ENCODE data around the gene DISP3. TPM values are rescaled to one million over a fixed set of nuclear protein-coding genes. Genes with fewer than 3 reads are reported as not detected.

Gene DISP3
- total and polyA plus RNA-seq, 9 of the 15 experiments (the other 6 are each of a cell fraction or from before 2014, with no cell fraction given), result 0.03 to 0.19 (median 0.15) TPM; not detected in 5

DNA sequence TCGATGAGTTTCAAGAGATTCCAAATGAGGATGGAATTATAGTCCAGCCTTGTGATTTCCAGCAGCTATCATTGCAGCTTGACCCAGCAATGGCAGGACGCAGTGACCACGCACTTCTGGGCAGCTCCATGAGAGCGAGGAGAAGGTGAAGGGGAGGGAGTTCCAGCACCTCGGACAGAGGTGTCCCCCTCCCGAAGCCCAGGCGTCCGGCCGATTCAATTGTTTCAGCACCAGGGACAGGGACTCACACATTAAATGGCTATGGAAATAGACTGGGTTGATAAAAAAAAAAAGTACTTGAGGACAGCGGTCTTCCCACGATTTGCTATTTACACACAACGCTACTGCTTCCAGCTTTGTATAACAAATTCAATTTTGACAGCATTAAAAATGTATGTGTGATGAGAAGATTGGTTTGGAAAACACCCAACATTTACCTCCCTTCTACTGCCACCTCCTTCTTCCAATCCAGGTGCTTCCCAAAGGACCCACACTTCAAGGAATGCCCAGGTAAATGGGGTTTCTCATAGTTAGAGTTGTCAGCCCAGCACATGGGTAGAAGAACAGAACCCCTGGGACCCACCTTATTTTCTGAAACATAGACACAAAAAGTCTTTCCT, 71.8 kb downstream of the DISP3 start (continued):
- TF ChIP-seq, protein P1, sequence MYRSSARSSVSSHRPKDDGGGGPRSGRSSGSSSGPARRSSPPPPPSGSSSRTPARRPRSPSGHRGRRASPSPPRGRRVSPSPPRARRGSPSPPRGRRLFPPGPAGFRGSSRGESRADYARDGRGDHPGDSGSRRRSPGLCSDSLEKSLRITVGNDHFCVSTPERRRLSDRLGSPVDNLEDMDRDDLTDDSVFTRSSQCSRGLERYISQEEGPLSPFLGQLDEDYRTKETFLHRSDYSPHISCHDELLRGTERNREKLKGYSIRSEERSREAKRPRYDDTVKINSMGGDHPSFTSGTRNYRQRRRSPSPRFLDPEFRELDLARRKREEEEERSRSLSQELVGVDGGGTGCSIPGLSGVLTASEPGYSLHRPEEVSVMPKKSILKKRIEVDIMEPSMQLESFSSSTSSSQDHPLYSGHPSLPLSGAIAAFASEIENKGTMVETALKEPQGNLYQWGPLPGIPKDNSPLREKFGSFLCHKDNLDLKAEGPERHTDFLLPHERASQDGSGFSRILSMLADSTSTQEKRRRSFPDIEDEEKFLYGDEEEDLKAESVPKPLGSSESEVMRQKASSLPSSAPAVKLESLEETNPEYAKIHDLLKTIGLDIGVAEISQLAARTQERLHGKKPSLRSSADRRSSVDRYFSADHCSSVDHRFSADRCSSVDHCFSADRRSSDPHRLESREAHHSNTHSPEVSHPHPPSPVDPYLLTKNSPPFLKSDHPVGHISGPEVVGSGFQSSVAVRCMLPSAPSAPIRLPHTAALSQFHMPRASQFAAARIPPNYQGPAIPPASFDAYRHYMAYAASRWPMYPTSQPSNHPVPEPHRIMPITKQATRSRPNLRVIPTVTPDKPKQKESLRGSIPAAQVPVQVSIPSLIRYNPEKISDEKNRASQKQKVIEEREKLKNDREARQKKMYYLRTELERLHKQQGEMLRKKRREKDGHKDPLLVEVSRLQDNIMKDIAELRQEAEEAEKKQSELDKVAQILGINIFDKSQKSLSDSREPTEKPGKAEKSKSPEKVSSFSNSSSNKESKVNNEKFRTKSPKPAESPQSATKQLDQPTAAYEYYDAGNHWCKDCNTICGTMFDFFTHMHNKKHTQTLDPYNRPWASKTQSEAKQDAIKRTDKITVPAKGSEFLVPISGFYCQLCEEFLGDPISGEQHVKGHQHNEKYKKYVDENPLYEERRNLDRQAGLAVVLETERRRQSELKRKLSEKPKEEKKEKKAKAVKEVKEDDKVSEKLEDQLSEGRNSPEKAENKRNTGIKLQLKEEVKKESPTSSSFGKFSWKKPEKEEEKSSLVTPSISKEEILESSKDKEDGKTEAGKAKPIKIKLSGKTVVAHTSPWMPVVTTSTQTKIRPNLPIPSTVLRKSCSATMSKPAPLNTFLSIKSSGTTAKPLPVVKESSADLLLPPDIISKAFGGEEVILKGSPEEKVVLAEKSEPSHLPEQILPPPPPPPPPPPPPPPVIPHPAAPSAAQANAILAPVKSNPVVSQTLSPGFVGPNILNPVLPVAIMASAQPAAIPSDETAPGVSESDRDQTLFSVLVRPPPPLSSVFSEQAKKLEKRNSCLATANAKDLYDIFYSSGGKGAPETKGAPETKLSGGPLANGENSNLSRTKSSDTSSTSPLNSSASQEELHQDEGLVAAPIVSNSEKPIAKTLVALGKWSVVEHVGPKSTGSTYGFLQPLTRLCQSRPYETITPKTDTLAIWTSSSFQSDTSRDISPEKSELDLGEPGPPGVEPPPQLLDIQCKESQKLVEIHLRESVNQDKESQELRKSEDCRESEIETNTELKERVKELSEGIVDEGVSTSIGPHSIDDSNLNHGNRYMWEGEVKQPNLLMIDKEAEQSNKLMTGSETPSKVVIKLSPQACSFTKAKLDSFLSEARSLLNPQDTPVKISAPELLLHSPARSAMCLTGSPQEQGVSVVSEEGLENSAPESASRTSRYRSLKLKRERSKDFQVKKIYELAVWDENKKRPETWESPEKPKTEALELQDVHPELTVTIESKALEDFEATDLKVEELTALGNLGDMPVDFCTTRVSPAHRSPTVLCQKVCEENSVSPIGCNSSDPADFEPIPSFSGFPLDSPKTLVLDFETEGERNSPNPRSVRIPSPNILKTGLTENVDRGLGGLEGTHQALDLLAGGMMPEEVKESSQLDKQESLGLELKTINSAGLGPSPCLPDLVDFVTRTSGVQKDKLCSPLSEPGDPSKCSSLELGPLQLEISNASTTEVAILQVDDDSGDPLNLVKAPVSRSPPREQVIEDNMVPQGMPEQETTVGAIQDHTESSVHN (IDR thresholded peaks at IDR 0.05; ENCODE audit: borderline replicate concordance in 1 of 2, low read depth in 1 of 2), result no peak
- TF ChIP-seq SIN3A (IDR thresholded peaks at IDR 0.05; ENCODE audit: borderline replicate concordance in 2 of 2, control insufficient read depth in 1 of 2, low read depth in 2 of 2, low read length in 2 of 2) (peak; percentile 99 to 100), TCF7 (IDR thresholded peaks at IDR 0.05; ENCODE audit: borderline replicate concordance) (no peak), FOXK1 (CRISPR knock-in tag; IDR thresholded peaks at IDR 0.05; ENCODE audit: borderline replicate concordance) (peak; percentile 99), MCM7 (IDR thresholded peaks at IDR 0.05) (no peak), YBX1 (IDR thresholded peaks at IDR 0.05) (no peak), ZSCAN29 (IDR thresholded peaks at IDR 0.05) (no peak), ZNF232 (CRISPR knock-in tag; IDR thresholded peaks at IDR 0.05) (peak; percentile 99), PTBP1 (IDR thresholded peaks at IDR 0.05; ENCODE audit: low read depth, low read length) (no peak), ATF1 (CRISPR knock-in tag; IDR thresholded peaks at IDR 0.05) (no peak), ATF1 (tag; IDR thresholded peaks at IDR 0.05) (no peak), HNRNPUL1 (IDR thresholded peaks at IDR 0.05; ENCODE audit: low read length) (no peak), CCAR2 (IDR thresholded peaks at IDR 0.05; ENCODE audit: low read depth, low read length) (no peak), SMARCA5 (IDR thresholded peaks at IDR 0.05) (no peak)
- TF ChIP-seq, protein P2, sequence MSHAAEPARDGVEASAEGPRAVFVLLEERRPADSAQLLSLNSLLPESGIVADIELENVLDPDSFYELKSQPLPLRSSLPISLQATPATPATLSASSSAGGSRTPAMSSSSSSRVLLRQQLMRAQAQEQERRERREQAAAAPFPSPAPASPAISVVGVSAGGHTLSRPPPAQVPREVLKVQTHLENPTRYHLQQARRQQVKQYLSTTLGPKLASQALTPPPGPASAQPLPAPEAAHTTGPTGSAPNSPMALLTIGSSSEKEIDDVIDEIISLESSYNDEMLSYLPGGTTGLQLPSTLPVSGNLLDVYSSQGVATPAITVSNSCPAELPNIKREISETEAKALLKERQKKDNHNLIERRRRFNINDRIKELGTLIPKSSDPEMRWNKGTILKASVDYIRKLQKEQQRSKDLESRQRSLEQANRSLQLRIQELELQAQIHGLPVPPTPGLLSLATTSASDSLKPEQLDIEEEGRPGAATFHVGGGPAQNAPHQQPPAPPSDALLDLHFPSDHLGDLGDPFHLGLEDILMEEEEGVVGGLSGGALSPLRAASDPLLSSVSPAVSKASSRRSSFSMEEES (CRISPR knock-in tag; IDR thresholded peaks at IDR 0.05), result no peak
- TF ChIP-seq, protein P3, sequence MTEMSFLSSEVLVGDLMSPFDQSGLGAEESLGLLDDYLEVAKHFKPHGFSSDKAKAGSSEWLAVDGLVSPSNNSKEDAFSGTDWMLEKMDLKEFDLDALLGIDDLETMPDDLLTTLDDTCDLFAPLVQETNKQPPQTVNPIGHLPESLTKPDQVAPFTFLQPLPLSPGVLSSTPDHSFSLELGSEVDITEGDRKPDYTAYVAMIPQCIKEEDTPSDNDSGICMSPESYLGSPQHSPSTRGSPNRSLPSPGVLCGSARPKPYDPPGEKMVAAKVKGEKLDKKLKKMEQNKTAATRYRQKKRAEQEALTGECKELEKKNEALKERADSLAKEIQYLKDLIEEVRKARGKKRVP (CRISPR knock-in tag; IDR thresholded peaks at IDR 0.05), result no peak
- TF ChIP-seq, protein P4, sequence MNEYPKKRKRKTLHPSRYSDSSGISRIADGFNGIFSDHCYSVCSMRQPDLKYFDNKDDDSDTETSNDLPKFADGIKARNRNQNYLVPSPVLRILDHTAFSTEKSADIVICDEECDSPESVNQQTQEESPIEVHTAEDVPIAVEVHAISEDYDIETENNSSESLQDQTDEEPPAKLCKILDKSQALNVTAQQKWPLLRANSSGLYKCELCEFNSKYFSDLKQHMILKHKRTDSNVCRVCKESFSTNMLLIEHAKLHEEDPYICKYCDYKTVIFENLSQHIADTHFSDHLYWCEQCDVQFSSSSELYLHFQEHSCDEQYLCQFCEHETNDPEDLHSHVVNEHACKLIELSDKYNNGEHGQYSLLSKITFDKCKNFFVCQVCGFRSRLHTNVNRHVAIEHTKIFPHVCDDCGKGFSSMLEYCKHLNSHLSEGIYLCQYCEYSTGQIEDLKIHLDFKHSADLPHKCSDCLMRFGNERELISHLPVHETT (CRISPR knock-in tag; conservative IDR thresholded peaks at IDR 0.05 in 1 of 2, IDR thresholded peaks at IDR 0.05 in 1 of 2), result peak; percentile 63 to 97; a peak in 3 of 4 replicates
